Measurements from ENCODE around the gene SLC19A2. TPM values are rescaled to one million over a fixed set of nuclear protein-coding genes. Genes with fewer than 3 reads are reported as not detected.

The SLC19A2 gene
- total RNA-seq, 2 donors from 2014 or later, result 23.5 to 24.1 TPM

- Histone ChIP-seq H3K36me3 (peaks cover 33% of the 10 kb centered on the region), H3K27me3 (no peaks in the 10 kb centered on the region), H3K4me3 (no peak overlapping the region), H3K4me1 (no peaks in the 10 kb centered on the region), H3K9me3 (no peaks in the 10 kb centered on the region), H3K27ac (no peak overlapping the region)
- no peak for DNase-seq (ENCODE audit: low spot score)
- no peak for TF ChIP-seq CTCF (IDR thresholded peaks at IDR 0.05)
These were observed 16.8 kb downstream of the SLC19A2 start for GRCh38 chr1:169468982-169469381.

DNA sequence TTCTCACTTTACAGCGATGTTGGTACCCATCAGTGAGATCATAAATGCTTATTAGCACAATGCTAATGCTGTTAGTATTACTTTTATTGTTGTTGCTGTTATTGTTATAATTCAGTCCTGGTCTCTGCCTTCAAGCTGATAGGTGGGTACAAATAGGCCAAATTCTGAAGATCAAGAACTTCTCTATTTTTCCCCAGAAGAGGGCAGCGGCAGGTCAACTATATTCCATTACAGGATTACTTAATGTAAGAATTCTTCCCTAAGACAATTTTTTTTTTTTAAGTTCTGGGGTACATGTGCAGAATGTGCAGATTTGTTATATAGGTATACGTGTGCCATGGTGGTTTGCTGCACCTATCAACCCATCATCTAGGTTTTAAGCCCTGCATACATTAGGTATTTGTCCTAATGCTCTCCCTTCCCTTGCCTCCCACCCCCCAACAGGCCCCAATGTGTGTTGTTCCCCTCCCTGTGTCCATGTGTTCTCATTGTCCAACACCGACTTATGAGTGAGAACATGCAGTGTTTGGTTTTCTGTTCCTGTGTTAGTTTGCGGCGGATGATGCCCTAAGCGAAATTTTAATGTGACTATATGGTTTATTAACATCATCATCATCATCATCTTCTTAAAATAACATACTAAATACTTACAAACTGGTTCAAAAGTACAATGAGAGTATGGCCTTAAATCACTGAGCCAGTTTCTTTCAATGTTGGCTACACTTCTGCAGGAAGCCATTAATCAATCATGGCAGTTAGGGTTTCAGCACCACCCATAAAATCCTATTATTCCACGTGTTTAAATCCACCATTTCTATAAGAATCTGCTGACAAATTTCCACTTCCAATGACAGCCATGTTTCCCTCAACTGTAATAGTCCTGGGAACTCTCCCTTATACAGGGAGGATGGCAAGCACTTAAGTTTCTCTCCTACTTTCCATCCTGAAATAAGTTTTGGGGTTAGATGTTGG lies 19.2 kb downstream of the SLC19A2 start:
- H3K4me1 ChIP-seq, result no peaks in the 10 kb centered on the region
- H3K27me3 ChIP-seq, result no peaks in the 10 kb centered on the region
- no peak for DNase-seq (ENCODE audit: low spot score)
- no peak overlapping the region for H3K27ac ChIP-seq
- H3K9me3 ChIP-seq, result no peaks in the 10 kb centered on the region
- no peak overlapping the region for H3K4me3 ChIP-seq
- TF ChIP-seq CTCF (IDR thresholded peaks at IDR 0.05), result peak in 1 of 2 donors; percentile 48
- peaks cover 33% of the 10 kb centered on the region for H3K36me3 ChIP-seq

GRCh38 chr1:169465281-169465680 lies 20.5 kb downstream of the SLC19A2 start:
- Histone ChIP-seq H3K4me1 (no peaks in the 10 kb centered on the region), H3K27me3 (no peaks in the 10 kb centered on the region), H3K27ac (no peak overlapping the region), H3K36me3 (peaks cover 33% of the 10 kb centered on the region), H3K4me3 (no peak overlapping the region), H3K9me3 (no peaks in the 10 kb centered on the region)
- no peak for TF ChIP-seq CTCF (IDR thresholded peaks at IDR 0.05)
- no peak for DNase-seq (ENCODE audit: low spot score)

DNA sequence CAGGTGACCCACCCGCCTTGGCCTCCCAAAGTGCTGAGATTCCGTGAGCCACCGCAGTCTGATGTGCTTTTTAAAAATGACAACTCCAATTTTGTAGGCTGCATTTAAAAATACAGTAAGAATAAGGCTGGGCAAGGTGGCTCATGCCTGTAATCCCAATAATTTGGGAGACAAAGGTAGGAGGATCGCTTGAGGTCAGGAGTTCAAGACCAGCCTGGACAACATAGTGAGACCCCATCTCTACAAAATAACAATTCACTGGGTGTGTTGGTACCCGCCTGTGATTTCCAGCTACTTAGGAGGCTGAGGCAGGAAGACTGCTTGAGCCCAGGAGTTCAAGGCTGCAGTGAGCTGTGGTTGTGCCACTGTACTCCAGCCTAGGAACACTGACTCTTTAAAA lies 23.4 kb downstream of the SLC19A2 start:
- Histone ChIP-seq H3K9me3 (peaks cover 0 to 9% of the 10 kb centered on the region in 2 donors), H3K27ac (no peak overlapping the region), H3K36me3 (peaks cover 26% of the 10 kb centered on the region), H3K4me3 (no peak overlapping the region), H3K27me3 (no peaks in the 10 kb centered on the region), H3K4me1 (no peaks in the 10 kb centered on the region)
- no peak for DNase-seq (ENCODE audit: low spot score)
- TF ChIP-seq CTCF (IDR thresholded peaks at IDR 0.05), result no peak

GRCh38 chr1:169461390-169462000 lies 24.2 kb downstream of the SLC19A2 start:
- H3K4me3 ChIP-seq, result no peak overlapping the region
- TF ChIP-seq CTCF (IDR thresholded peaks at IDR 0.05), result no peak
- H3K27ac ChIP-seq, result no peak overlapping the region
- H3K9me3 ChIP-seq, result peaks cover 0 to 18% of the 10 kb centered on the region in 2 donors
- no peaks in the 10 kb centered on the region for H3K27me3 ChIP-seq
- no peaks in the 10 kb centered on the region for H3K4me1 ChIP-seq
- H3K36me3 ChIP-seq, result peaks cover 17% of the 10 kb centered on the region
- no peak for DNase-seq (ENCODE audit: low spot score)

Data from right atrium auricular region (tissue), 2 donors.